ENCODE results near the gene CTSZ. TPM values are rescaled to one million over a fixed set of nuclear protein-coding genes. Genes with fewer than 3 reads are reported as not detected.

The CTSZ gene
- total and polyA plus RNA-seq, 2 donors (not counting 1 experiment from before 2014, with no cell fraction given): 285 to 319 TPM

DNA sequence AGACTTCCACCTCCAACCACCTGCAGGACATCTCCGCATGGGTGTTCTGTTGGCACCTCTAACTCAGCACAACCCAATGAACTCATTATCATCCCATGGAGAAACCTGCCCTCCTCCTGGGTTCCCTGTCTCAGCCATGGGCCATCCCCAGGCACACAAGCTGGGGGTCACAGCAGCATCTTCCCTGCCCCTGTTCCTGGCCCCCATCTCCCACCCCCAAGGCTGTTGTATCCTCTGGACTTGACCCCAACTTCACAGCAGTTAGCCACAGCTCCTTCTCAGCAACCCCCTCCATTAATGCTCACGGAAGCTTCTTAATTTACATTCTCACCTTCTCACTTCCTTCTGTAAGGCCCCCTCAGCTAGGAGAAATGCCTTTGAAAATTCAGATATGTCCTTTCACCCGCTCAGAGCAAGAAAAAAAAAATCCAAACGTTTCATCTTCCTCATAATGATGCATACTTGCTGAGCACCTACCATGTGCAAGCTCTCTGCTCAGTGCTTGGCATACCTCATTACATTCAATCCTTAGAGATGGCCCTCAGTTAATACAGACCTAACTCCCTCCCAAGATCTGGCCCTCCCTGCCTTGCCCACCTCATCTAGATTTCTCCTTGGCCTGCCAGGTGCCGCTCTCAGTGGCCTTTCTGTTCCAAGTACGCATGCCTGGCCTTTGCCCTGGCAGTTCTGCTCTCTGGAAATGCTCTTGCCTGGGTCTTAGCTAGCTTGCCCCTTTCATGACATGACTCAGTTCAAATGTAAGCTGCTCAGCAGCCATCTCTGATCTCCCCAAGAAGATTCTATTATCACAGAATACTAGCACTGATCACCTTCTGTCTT is 28.5 kb downstream of the CTSZ start:
- no peaks in the 10 kb centered on the region for H3K27me3 ChIP-seq (replicated peaks in 1 of 4; ENCODE audit: control extremely low read depth in 1 of 4, control insufficient read depth in 3 of 4, insufficient read depth in 4 of 4, low read length in 3 of 4)
- peaks cover 1 to 9% (median 7%) of the 10 kb centered on the region in 3 donors for H3K9me3 ChIP-seq (ENCODE audit: control extremely low read depth in 1 of 3, control insufficient read depth in 2 of 3, insufficient read depth in 1 of 3, low read length in 2 of 3)
- no peaks in the 10 kb centered on the region for H4K20me1 ChIP-seq (ENCODE audit: control insufficient read depth, insufficient read depth, low read length, poor library complexity, severe bottlenecking)
- Mint-ChIP-seq H3K4me3 (peak overlapping the region; percentile 52), H3K27ac (peak overlapping the region; percentile 10), H3K4me1 (peaks cover 36% of the 10 kb centered on the region), H3K27me3 (no peaks in the 10 kb centered on the region), H3K9me3 (ENCODE audit: insufficient read depth) (no peaks in the 10 kb centered on the region)
- no peak overlapping the region for H2AFZ ChIP-seq (ENCODE audit: insufficient read depth, low read depth, low read length, poor library complexity, severe bottlenecking)
- ChIA-PET POLR2A (interaction anchor here (0.7 kb wide), 1 partner anchor 71 kb away, joined by 3 read pairs; no protein-coding TSS in a partner anchor), CTCF (interaction anchor here (0.6 to 1.0 kb wide), 4 partner anchors 53 to 109 kb away, joined by 3 to 4 read pairs (median 4); partner anchors contain the start of gene ATP5F1E)
- no peak for ATAC-seq (ENCODE audit: low read depth)
- no peak overlapping the region for H3K27ac ChIP-seq (ENCODE audit: low read length in 2 of 2)
- 66% methylated on average over 6 of the region's 6 CpGs for WGBS (ENCODE audit: insufficient coverage)
- no peak overlapping the region for H3K9ac ChIP-seq (ENCODE audit: low read length)
- H3K4me2 ChIP-seq (replicated peaks; ENCODE audit: low read depth, low read length, poor library complexity, severe bottlenecking): no peak overlapping the region
- H3K36me3 ChIP-seq (replicated peaks in 1 of 2; ENCODE audit: control extremely low read depth in 1 of 2, control insufficient read depth in 1 of 2, extremely low read depth in 1 of 2, insufficient read depth in 2 of 2, low read length in 1 of 2): no peaks in the 10 kb centered on the region
- no peak for DNase-seq
- H3K4me1 ChIP-seq (ENCODE audit: control insufficient read depth in 2 of 2, insufficient read depth in 2 of 2, low read length in 2 of 2): peaks cover 21 to 39% of the 10 kb centered on the region in 2 donors
- TF ChIP-seq EZH2 (IDR thresholded peaks at IDR 0.05; ENCODE audit: borderline replicate concordance, insufficient read depth, low read depth, low read length, poor library complexity, severe bottlenecking): no peak
- TF ChIP-seq, protein P1, sequence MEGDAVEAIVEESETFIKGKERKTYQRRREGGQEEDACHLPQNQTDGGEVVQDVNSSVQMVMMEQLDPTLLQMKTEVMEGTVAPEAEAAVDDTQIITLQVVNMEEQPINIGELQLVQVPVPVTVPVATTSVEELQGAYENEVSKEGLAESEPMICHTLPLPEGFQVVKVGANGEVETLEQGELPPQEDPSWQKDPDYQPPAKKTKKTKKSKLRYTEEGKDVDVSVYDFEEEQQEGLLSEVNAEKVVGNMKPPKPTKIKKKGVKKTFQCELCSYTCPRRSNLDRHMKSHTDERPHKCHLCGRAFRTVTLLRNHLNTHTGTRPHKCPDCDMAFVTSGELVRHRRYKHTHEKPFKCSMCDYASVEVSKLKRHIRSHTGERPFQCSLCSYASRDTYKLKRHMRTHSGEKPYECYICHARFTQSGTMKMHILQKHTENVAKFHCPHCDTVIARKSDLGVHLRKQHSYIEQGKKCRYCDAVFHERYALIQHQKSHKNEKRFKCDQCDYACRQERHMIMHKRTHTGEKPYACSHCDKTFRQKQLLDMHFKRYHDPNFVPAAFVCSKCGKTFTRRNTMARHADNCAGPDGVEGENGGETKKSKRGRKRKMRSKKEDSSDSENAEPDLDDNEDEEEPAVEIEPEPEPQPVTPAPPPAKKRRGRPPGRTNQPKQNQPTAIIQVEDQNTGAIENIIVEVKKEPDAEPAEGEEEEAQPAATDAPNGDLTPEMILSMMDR (IDR thresholded peaks at IDR 0.05): no peak
- no peak overlapping the region for H3K4me3 ChIP-seq (ENCODE audit: control extremely low read depth in 1 of 5, extremely low read depth in 1 of 5, insufficient read depth in 1 of 5, low read depth in 2 of 5, low read length in 4 of 5)
- intact Hi-C loops (cut with micrococcal nuclease): no loop called here
- peaks cover 28% of the 10 kb centered on the region for H3K79me2 ChIP-seq (ENCODE audit: control insufficient read depth, insufficient read depth, low read length)
